HepG2 (cell line): Measurements from ENCODE around the gene TMEM53. TPM values are rescaled to one million over a fixed set of nuclear protein-coding genes. Genes with fewer than 3 reads are reported as not detected.

Experiments
- BCL3 ChIP-seq: sonication (generic); formaldehyde crosslinking; IDR thresholded peaks from 2 replicates; pipeline ENCODE4 v1.5.1; 2020; ENCODE audit warnings: mild to moderate bottlenecking, missing genetic modification reagents, moderate library complexity
- ESRRA ChIP-seq: sonication (generic); formaldehyde crosslinking; IDR thresholded peaks from 2 replicates; pipeline ENCODE4 v1.5.1; 2020; ENCODE audit warnings: mild to moderate bottlenecking, low read depth, missing genetic modification reagents
- FOXO1 ChIP-seq: sonication (generic); formaldehyde crosslinking; IDR thresholded peaks from 2 replicates; pipeline ENCODE4 v1.4.0; 2020; ENCODE audit warnings: missing genetic modification reagents
- FUBP1 ChIP-seq: sonication (generic); formaldehyde crosslinking; IDR thresholded peaks from 2 replicates; pipeline ENCODE4 v1.5.1; 2020; ENCODE audit warnings: missing genetic modification reagents, mild to moderate bottlenecking, borderline replicate concordance
- HMG20B ChIP-seq: conservative IDR thresholded peaks from 2 replicates; pipeline ENCODE4 v1.6.1; 2016; ENCODE audit warnings: missing genetic modification reagents, missing compliant biosample characterization
- POLR2AphosphoS5 ChIP-seq: IDR thresholded peaks from 2 replicates; pipeline ENCODE4 v1.6.1; 2012; ENCODE audit warnings: low read depth, low read length
- RFX3 ChIP-seq: IDR thresholded peaks from 2 replicates; pipeline ENCODE4 v1.6.1; 2016; ENCODE audit warnings: missing biosample characterization, missing genetic modification reagents
- RXRB ChIP-seq: IDR thresholded peaks from 2 replicates; pipeline ENCODE4 v1.6.1; 2016; ENCODE audit warnings: borderline replicate concordance, missing genetic modification reagents, missing compliant biosample characterization
- SAP130 ChIP-seq: IDR thresholded peaks from 2 replicates; pipeline ENCODE4 v1.6.1; 2016; ENCODE audit warnings: low read depth
- SRSF4 ChIP-seq: fragments of 200-400 bp; formaldehyde crosslinking; IDR thresholded peaks from one replicate; pipeline ENCODE4 v1.6.1; 2018; ENCODE audit warnings: mild to moderate bottlenecking, low read depth, low read length, moderate library complexity; ENCODE audit not compliant: poor library complexity, severe bottlenecking
- ZFP90 ChIP-seq: sonication (generic); formaldehyde crosslinking; IDR thresholded peaks from 2 replicates; pipeline ENCODE4 v1.8.0; 2022; ENCODE audit warnings: missing genetic modification reagents, mild to moderate bottlenecking, inconsistent platforms, borderline replicate concordance
- ZNF232 ChIP-seq: sonication (generic); formaldehyde crosslinking; IDR thresholded peaks from 2 replicates; pipeline ENCODE4 v1.4.0; 2020; ENCODE audit warnings: missing genetic modification reagents, borderline replicate concordance
- ZNF235 ChIP-seq: sonication (generic); formaldehyde crosslinking; IDR thresholded peaks from 2 replicates; pipeline ENCODE4 v1.8.1; 2023; ENCODE audit warnings: mild to moderate bottlenecking, missing genetic modification reagents, borderline replicate concordance
- ZNF547 ChIP-seq: sonication (generic); formaldehyde crosslinking; IDR thresholded peaks from 2 replicates; pipeline ENCODE4 v1.5.1; 2020; ENCODE audit warnings: mild to moderate bottlenecking, missing genetic modification reagents
- ZNF576 ChIP-seq: sonication (generic); formaldehyde crosslinking; IDR thresholded peaks from 2 replicates; pipeline ENCODE4 v1.4.0; 2020; ENCODE audit warnings: mild to moderate bottlenecking, missing genetic modification reagents
- ZNF781 ChIP-seq: sonication (generic); formaldehyde crosslinking; IDR thresholded peaks from 2 replicates; pipeline ENCODE4 v1.5.1; 2020; ENCODE audit warnings: borderline replicate concordance, mild to moderate bottlenecking, missing genetic modification reagents; ENCODE audit errors: not compliant biosample characterization
- polyA plus RNA-seq, 8 experiments: library from polyadenylated mRNA; depleted of rRNA in 3 of 8; stranded (reverse) in 7 of 8; unstranded in 1 of 8; fragments of >200 nt; fragmentation: Illumina TruSeq in 4 of 8; extraction: Trizol in 4 of 8; gene quantifications; 2 replicates each; pipeline versions ENCODE4 v1.2.1 to v1.2.3, GENCODE V29; 2011 to 2016; ENCODE audit warnings: low read depth in 4 of 8, missing spikeins in 1 of 8, mixed read lengths in 1 of 8; ENCODE audit not compliant: insufficient read depth in 1 of 8
- total RNA-seq, 5 experiments: library from RNA; depleted of rRNA; stranded (reverse); fragments of >200 nt; fragmentation: Illumina TruSeq; extraction: Trizol; gene quantifications; 2 replicates each; pipeline ENCODE4 v1.2.3, GENCODE V29; 2016; ENCODE audit warnings: low read depth in 1 of 5
- TF ChIP-seq, protein P1 (sequence below): sonication (generic); formaldehyde crosslinking; conservative IDR thresholded peaks from 2 replicates; pipeline ENCODE4 v1.8.1; 2023; ENCODE audit warnings: missing genetic modification reagents
- TF ChIP-seq, protein P2 (sequence below): sonication (generic); formaldehyde crosslinking; conservative IDR thresholded peaks from 2 replicates; pipeline ENCODE4 v1.5.0; 2020; ENCODE audit warnings: missing genetic modification reagents
- TF ChIP-seq, protein P3 (sequence below): sonication (generic); formaldehyde crosslinking; IDR thresholded peaks from 2 replicates; pipeline ENCODE4 v1.8.0; 2022; ENCODE audit warnings: low read depth, missing genetic modification reagents

TMEM53 gene
- total and polyA plus RNA-seq, 2 of the 13 experiments (the other 11 are each of a cell fraction or from before 2014, with no cell fraction given): 12.6 to 20.2 TPM

GRCh38 chr1:44631647-44632539, 42.4 kb downstream of the TMEM53 start (continued):
- TF ChIP-seq, protein P1, sequence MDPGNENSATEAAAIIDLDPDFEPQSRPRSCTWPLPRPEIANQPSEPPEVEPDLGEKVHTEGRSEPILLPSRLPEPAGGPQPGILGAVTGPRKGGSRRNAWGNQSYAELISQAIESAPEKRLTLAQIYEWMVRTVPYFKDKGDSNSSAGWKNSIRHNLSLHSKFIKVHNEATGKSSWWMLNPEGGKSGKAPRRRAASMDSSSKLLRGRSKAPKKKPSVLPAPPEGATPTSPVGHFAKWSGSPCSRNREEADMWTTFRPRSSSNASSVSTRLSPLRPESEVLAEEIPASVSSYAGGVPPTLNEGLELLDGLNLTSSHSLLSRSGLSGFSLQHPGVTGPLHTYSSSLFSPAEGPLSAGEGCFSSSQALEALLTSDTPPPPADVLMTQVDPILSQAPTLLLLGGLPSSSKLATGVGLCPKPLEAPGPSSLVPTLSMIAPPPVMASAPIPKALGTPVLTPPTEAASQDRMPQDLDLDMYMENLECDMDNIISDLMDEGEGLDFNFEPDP (CRISPR knock-in tag): peak; percentile 98
- peak; percentile 59 for TF ChIP-seq POLR2AphosphoS5
- no peak for TF ChIP-seq ZNF232 (CRISPR knock-in tag)
- no peak for TF ChIP-seq RFX3
- TF ChIP-seq, protein P2, sequence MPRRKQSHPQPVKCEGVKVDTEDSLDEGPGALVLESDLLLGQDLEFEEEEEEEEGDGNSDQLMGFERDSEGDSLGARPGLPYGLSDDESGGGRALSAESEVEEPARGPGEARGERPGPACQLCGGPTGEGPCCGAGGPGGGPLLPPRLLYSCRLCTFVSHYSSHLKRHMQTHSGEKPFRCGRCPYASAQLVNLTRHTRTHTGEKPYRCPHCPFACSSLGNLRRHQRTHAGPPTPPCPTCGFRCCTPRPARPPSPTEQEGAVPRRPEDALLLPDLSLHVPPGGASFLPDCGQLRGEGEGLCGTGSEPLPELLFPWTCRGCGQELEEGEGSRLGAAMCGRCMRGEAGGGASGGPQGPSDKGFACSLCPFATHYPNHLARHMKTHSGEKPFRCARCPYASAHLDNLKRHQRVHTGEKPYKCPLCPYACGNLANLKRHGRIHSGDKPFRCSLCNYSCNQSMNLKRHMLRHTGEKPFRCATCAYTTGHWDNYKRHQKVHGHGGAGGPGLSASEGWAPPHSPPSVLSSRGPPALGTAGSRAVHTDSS (CRISPR knock-in tag): no peak
- TF ChIP-seq ZNF547 (CRISPR knock-in tag): peak; percentile 72; the same call in 1 of the 2 replicates
- peak; percentile 83 for TF ChIP-seq SAP130 (CRISPR knock-in tag)
- no peak for TF ChIP-seq ZNF576 (CRISPR knock-in tag)
- TF ChIP-seq BCL3 (CRISPR knock-in tag): peak; percentile 66; the same call in 1 of the 2 replicates
- TF ChIP-seq ZNF781 (CRISPR knock-in tag): peak; percentile 50
- TF ChIP-seq FOXO1 (CRISPR knock-in tag): no peak; the same call in 1 of the 2 replicates
- TF ChIP-seq SRSF4: no peak
- TF ChIP-seq ESRRA: 0 out of 2 replicates have a peak, but pooled peaks have one; percentile 51
- TF ChIP-seq ZFP90: no peak
- TF ChIP-seq ZNF235: peak; percentile 63; the same call in 1 of the 2 replicates
- TF ChIP-seq, protein P3, sequence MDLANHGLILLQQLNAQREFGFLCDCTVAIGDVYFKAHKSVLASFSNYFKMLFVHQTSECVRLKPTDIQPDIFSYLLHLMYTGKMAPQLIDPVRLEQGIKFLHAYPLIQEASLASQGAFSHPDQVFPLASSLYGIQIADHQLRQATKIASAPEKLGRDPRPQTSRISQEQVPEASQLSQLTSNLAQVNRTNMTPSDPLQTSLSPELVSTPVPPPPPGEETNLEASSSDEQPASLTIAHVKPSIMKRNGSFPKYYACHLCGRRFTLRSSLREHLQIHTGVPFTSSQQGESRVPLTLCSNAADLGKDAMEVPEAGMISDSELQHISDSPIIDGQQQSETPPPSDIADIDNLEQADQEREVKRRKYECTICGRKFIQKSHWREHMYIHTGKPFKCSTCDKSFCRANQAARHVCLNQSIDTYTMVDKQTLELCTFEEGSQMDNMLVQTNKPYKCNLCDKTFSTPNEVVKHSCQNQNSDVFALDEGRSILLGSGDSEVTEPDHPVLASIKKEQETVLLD (CRISPR knock-in tag): peak; percentile 81
- TF ChIP-seq RXRB: peak; percentile 58
- no peak for TF ChIP-seq HMG20B (CRISPR knock-in tag)
- no peak for TF ChIP-seq FUBP1
